Uterus (tissue), 4 donors: ENCODE measurements around the gene FBH1. TPM values are rescaled to one million over a fixed set of nuclear protein-coding genes. Genes with fewer than 3 reads are reported as not detected.

Experiments
- DNase-seq, 2 donors: peaks; one replicate each; pipeline ENCODE4 v3.0.0-alpha.2; 2019 to 2020
- H3K27ac ChIP-seq, 2 donors: fragments of 200-600 bp; sonication (generic); 1 replicate in 1 of 2; 2 replicates in 1 of 2; pipeline ENCODE4 v1.5.1; 2016 to 2018
- H3K27me3 ChIP-seq, 2 donors: fragments of 200-600 bp; sonication (generic); one replicate each; pipeline ENCODE4 v1.5.1; 2018 to 2019; ENCODE audit warnings: control low read depth in 1 of 2
- H3K36me3 ChIP-seq, 2 donors: fragments of 200-600 bp; sonication (generic); one replicate each; pipeline ENCODE4 v1.5.1; 2019; ENCODE audit warnings: control low read depth in 1 of 2
- H3K4me1 ChIP-seq, 2 donors: fragments of 200-600 bp; sonication (generic); one replicate each; pipeline ENCODE4 v1.5.1; 2018 to 2019; ENCODE audit warnings: control low read depth in 1 of 2
- H3K4me3 ChIP-seq, 2 donors: fragments of 200-600 bp; sonication (generic); 1 replicate in 1 of 2; 2 replicates in 1 of 2; pipeline ENCODE4 v1.5.1; 2018 to 2019; ENCODE audit warnings: mild to moderate bottlenecking in 1 of 2
- H3K9me3 ChIP-seq, 2 donors: fragments of 200-600 bp; sonication (generic); one replicate each; pipeline ENCODE4 v1.5.1; 2019; ENCODE audit warnings: control low read depth in 1 of 2
- CTCF ChIP-seq, 4 experiments: fragments of 200-600 bp in 2 of 4; fragments of 450-650 bp in 2 of 4; sonication (generic) in 2 of 4; IDR thresholded peaks; one replicate each; pipeline ENCODE4 v1.5.1; 2016 to 2019; ENCODE audit warnings: antibody characterized with exemption in 4 of 4, mild to moderate bottlenecking in 2 of 4, moderate library complexity in 1 of 4
- POLR2A ChIP-seq, 2 donors: fragments of 450-650 bp; IDR thresholded peaks; one replicate each; pipeline ENCODE4 v1.6.1; 2016; ENCODE audit warnings: antibody characterized with exemption in 2 of 2, mild to moderate bottlenecking in 1 of 2, moderate library complexity in 1 of 2
- intact Hi-C: fragments of 100-400 bp; cut with DNase I; formaldehyde crosslinking; loops from one replicate; pipeline ENCODE4 v1.15.1; 2023; ENCODE audit warnings: low total_unique reads
- total RNA-seq, 4 donors: library from RNA; depleted of rRNA in 3 of 4; stranded (reverse); fragments of >200 nt in 3 of 4; gene quantifications; one replicate each; pipeline versions ENCODE4 v1.1.0 to v1.2.4, GENCODE V29; 2014 to 2023
- donor health status: DM: yes; HTN: yes; CAD: no.

Gene FBH1
- total RNA-seq, 4 donors from 2014 or later = 55.0 to 119 (median 85.8) TPM

DNA sequence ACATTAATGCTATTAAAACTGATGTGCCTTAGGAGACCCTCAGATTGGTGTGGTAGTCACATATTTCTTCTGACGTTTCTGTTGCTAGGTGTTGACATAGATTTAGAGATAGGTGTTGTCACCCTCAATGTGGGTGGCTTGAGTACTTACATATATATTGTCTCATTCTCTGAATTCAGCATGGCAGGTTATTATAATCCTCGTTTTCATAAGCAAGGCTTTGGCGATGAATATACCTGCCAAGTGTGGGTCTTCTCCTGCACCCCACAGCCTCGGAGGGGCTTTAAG is 7.0 kb downstream of the FBH1 start:
- H3K27ac ChIP-seq = no peak overlapping the region
- no peaks in the 10 kb centered on the region for H3K36me3 ChIP-seq
- H3K27me3 ChIP-seq = no peaks in the 10 kb centered on the region
- DNase-seq = no peak
- no peaks in the 10 kb centered on the region for H3K4me1 ChIP-seq
- intact Hi-C loops = no loop called here
- H3K9me3 ChIP-seq = no peaks in the 10 kb centered on the region
- TF ChIP-seq CTCF (IDR thresholded peaks at IDR 0.05) (no peak), POLR2A (IDR thresholded peaks at IDR 0.05) (no peak)
- H3K4me3 ChIP-seq = no peak overlapping the region

GRCh38 chr10:5897504-5897903 is 7.5 kb downstream of the FBH1 start:
- Histone ChIP-seq H3K36me3 (no peaks in the 10 kb centered on the region), H3K27ac (no peak overlapping the region), H3K9me3 (no peaks in the 10 kb centered on the region), H3K4me1 (no peaks in the 10 kb centered on the region), H3K27me3 (no peaks in the 10 kb centered on the region), H3K4me3 (no peak overlapping the region)
- TF ChIP-seq POLR2A (IDR thresholded peaks at IDR 0.05) = no peak
- TF ChIP-seq CTCF (IDR thresholded peaks at IDR 0.05) = no peak
- intact Hi-C loops = no loop called here
- no peak for DNase-seq

- H3K4me1 ChIP-seq = no peaks in the 10 kb centered on the region
- intact Hi-C loops = no loop called here
- no peaks in the 10 kb centered on the region for H3K9me3 ChIP-seq
- TF ChIP-seq CTCF (IDR thresholded peaks at IDR 0.05) (no peak), POLR2A (IDR thresholded peaks at IDR 0.05) (no peak)
- H3K4me3 ChIP-seq = no peak overlapping the region
- no peak overlapping the region for H3K27ac ChIP-seq
- no peak for DNase-seq
- no peaks in the 10 kb centered on the region for H3K36me3 ChIP-seq
- no peaks in the 10 kb centered on the region for H3K27me3 ChIP-seq
Measured at GRCh38 chr10:5898163-5898562, 8.1 kb downstream of the FBH1 start.

DNA sequence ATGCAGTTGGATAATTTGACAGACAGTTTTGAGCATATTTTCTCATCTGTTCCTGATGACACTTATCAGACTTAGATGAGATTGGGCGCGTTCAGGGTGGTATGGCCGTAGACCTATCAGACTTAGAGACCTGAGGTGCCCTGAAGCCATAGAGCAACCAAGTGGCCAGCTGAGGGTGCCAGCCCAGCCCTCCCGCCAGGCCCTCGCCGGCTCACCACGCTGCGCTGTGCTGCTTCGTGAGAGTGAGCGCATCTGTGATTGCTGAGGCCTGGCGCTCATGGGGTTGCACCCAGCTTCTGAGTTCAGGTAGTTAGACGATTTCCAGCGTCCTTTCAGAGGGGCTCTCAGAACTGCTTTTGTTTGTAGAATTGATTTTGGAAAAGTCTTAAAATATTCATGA is 10.2 kb downstream of the FBH1 start:
- Histone ChIP-seq H3K27ac (no peak overlapping the region), H3K4me1 (no peaks in the 10 kb centered on the region), H3K4me3 (no peak overlapping the region), H3K36me3 (no peaks in the 10 kb centered on the region), H3K27me3 (no peaks in the 10 kb centered on the region), H3K9me3 (no peaks in the 10 kb centered on the region)
- TF ChIP-seq POLR2A (IDR thresholded peaks at IDR 0.05) (no peak), CTCF (IDR thresholded peaks at IDR 0.05) (no peak)
- intact Hi-C loops = no loop called here
- DNase-seq = no peak

DNA sequence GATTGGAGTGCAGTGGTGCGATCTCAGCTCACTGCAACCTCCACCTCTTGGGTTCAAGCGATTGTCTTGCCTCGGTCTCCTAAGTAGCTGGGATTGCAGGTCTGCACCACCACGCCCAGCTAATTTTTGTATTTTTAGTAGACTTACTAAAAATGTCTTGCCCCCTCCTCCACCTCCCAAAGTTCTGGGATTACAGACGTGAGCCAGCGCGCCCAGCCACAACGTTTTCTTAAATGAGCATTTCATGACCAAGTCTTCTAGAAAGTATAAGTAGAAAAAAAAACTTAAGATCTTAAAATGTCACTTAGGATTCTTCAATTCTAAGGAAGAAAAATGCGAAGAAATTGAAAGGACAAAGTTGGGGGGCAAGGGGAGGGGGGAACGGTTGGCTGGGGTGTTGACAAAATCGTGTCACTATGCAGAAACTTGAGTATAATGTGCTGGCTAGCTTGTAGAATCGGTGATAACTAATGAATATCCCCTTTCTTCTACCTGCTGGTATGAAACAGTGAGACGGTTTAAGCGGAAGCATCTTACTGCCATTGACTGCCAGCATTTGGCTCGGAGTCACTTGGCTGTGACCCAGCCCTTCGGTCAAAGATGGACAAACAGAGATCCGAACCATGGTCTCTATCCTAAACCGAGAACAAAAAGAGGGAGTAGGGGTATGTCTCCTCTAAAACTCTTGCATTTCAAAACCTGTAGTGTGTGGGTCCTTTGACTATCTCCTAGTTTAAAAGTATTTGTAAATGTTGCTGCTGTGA is 12.7 kb downstream of the FBH1 start:
- H3K4me3 ChIP-seq = no peak overlapping the region
- H3K9me3 ChIP-seq = no peaks in the 10 kb centered on the region
- H3K4me1 ChIP-seq = no peaks in the 10 kb centered on the region
- H3K36me3 ChIP-seq = no peaks in the 10 kb centered on the region
- no peak for DNase-seq
- intact Hi-C loops = no loop called here
- H3K27me3 ChIP-seq = no peaks in the 10 kb centered on the region
- H3K27ac ChIP-seq = no peak overlapping the region
- TF ChIP-seq CTCF (IDR thresholded peaks at IDR 0.05) = no peak
- no peak for TF ChIP-seq POLR2A (IDR thresholded peaks at IDR 0.05)
